ENCODE results near the gene GPR27.

Gene GPR27

GRCh38 chr3:71787851-71788405 lies 34.3 kb downstream of the GPR27 start:
- TF ChIP-seq TAF1 (IDR thresholded peaks at IDR 0.05; ENCODE audit: borderline replicate concordance, insufficient read depth, low read length) = no peak
- no peak for TF ChIP-seq REST (IDR thresholded peaks at IDR 0.05; ENCODE audit: insufficient read depth in 1 of 2, low read depth in 2 of 2, low read length in 2 of 2)
- TF ChIP-seq POLR2AphosphoS5 (IDR thresholded peaks at IDR 0.05; ENCODE audit: low read depth, low read length) = no peak
- no peak for TF ChIP-seq FOXP2 (optimal IDR thresholded peaks at IDR 0.05; ENCODE audit: borderline replicate concordance, extremely low read depth, extremely low read length, insufficient read depth)
- TF ChIP-seq SIN3A (IDR thresholded peaks at IDR 0.05; ENCODE audit: borderline replicate concordance, insufficient read depth, low read length) = no peak

- TF ChIP-seq SIN3A (IDR thresholded peaks at IDR 0.05; ENCODE audit: borderline replicate concordance, insufficient read depth, low read length) (no peak), REST (IDR thresholded peaks at IDR 0.05; ENCODE audit: insufficient read depth in 1 of 2, low read depth in 2 of 2, low read length in 2 of 2) (no peak), POLR2AphosphoS5 (IDR thresholded peaks at IDR 0.05; ENCODE audit: low read depth, low read length) (no peak), FOXP2 (optimal IDR thresholded peaks at IDR 0.05; ENCODE audit: borderline replicate concordance, extremely low read depth, extremely low read length, insufficient read depth) (no peak), TAF1 (IDR thresholded peaks at IDR 0.05; ENCODE audit: borderline replicate concordance, insufficient read depth, low read length) (no peak)
These were observed 36.3 kb downstream of the GPR27 start for GRCh38 chr3:71789922-71790321.

- no peak for TF ChIP-seq FOXP2 (optimal IDR thresholded peaks at IDR 0.05; ENCODE audit: borderline replicate concordance, extremely low read depth, extremely low read length, insufficient read depth)
- TF ChIP-seq SIN3A (IDR thresholded peaks at IDR 0.05; ENCODE audit: borderline replicate concordance, insufficient read depth, low read length) = no peak
These were observed 38.0 kb downstream of the GPR27 start for GRCh38 chr3:71791634-71792033.

GRCh38 chr3:71796290-71796689 lies 42.6 kb downstream of the GPR27 start:
- TF ChIP-seq POLR2AphosphoS5 (IDR thresholded peaks at IDR 0.05; ENCODE audit: low read depth, low read length) (no peak), REST (IDR thresholded peaks at IDR 0.05; ENCODE audit: insufficient read depth in 1 of 2, low read depth in 2 of 2, low read length in 2 of 2) (no peak), SIN3A (IDR thresholded peaks at IDR 0.05; ENCODE audit: borderline replicate concordance, insufficient read depth, low read length) (no peak), TAF1 (IDR thresholded peaks at IDR 0.05; ENCODE audit: borderline replicate concordance, insufficient read depth, low read length) (no peak), FOXP2 (optimal IDR thresholded peaks at IDR 0.05; ENCODE audit: borderline replicate concordance, extremely low read depth, extremely low read length, insufficient read depth) (no peak)

GRCh38 chr3:71797455-71797854 lies 43.8 kb downstream of the GPR27 start:
- TF ChIP-seq SIN3A (IDR thresholded peaks at IDR 0.05; ENCODE audit: borderline replicate concordance, insufficient read depth, low read length) (no peak), TAF1 (IDR thresholded peaks at IDR 0.05; ENCODE audit: borderline replicate concordance, insufficient read depth, low read length) (no peak), REST (IDR thresholded peaks at IDR 0.05; ENCODE audit: insufficient read depth in 1 of 2, low read depth in 2 of 2, low read length in 2 of 2) (no peak), FOXP2 (optimal IDR thresholded peaks at IDR 0.05; ENCODE audit: borderline replicate concordance, extremely low read depth, extremely low read length, insufficient read depth) (no peak), POLR2AphosphoS5 (IDR thresholded peaks at IDR 0.05; ENCODE audit: low read depth, low read length) (no peak)

Measured in PFSK-1 (cell line).